Retinal pigment epithelial cell (primary cell): ENCODE results near the gene DLG4.
"Not testable (repeated sequence)": the region's sequence is repeated elsewhere in the genome, so short reads cannot be mapped to it uniquely, and the experiment has no call there.

Experiments used
- DNase-seq: peaks from one replicate; pipeline ENCODE4 v3.0.0-alpha.2; 2010; ENCODE audit warnings: low read depth
- H3K4me3 ChIP-seq: 2 replicates; pipeline ENCODE4 v1.5.1; 2011; ENCODE audit warnings: mild to moderate bottlenecking, low read length, control low read depth, moderate library complexity
- TF ChIP-seq, protein P1 (sequence below): conservative IDR thresholded peaks from 2 replicates; pipeline ENCODE4 v1.5.1; 2011; ENCODE audit warnings: low read depth, low read length, control low read depth, inconsistent platforms

DLG4 gene

DNA sequence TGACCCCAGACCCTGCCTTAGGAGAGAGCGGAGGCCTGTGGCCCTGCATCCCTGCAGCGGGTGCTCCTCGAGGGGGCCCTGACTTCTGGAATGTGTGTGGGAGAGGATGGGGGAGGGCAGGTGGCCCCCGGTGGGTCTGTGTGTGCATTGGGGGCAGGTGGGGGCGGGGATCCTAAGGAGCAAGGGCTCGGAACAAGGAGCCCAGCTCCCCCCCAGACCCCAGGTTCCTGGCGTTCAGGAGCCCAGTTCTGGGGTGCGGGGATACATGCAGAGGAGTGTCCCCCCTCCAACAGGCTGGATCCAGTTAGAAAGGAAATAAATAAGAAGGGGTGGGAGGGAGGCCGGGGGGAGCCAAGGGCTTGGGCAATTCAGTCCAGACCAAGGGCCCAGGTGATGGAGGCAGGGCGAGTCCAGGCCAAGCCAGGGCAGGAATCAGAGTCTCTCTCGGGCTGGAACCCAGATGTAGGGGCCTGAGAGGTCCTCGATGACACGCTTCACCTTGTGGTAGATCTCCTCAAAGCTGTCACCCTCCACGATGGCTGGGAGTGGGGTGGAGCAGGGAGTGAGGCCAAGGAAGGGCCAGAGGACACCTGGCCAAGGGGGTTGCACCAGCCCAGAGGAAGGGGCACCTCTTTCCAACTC, 29.2 kb downstream of the DLG4 start:
- TF ChIP-seq, protein P1, sequence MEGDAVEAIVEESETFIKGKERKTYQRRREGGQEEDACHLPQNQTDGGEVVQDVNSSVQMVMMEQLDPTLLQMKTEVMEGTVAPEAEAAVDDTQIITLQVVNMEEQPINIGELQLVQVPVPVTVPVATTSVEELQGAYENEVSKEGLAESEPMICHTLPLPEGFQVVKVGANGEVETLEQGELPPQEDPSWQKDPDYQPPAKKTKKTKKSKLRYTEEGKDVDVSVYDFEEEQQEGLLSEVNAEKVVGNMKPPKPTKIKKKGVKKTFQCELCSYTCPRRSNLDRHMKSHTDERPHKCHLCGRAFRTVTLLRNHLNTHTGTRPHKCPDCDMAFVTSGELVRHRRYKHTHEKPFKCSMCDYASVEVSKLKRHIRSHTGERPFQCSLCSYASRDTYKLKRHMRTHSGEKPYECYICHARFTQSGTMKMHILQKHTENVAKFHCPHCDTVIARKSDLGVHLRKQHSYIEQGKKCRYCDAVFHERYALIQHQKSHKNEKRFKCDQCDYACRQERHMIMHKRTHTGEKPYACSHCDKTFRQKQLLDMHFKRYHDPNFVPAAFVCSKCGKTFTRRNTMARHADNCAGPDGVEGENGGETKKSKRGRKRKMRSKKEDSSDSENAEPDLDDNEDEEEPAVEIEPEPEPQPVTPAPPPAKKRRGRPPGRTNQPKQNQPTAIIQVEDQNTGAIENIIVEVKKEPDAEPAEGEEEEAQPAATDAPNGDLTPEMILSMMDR, result no peak
- DNase-seq, result no peak
- H3K4me3 ChIP-seq, result no peak overlapping the region

DNA sequence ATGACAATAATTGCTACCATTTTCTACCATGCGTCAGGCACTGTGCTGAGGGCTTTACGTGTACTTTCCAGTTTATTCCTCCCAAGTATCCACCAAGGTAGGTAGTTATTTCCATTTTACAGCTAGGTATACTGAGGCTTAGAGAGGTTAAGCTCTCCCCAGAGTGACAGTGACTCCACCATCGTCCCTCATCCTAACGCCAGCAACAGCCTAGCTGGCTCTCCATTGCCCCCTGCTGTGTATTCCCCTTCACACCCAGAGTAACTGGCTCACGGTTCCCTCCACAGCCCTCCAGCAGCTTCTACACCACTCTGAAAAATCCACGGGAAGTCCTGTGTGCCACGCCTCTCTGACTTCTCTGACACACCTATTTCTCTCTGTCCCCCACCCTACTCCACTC, 33.4 kb downstream of the DLG4 start:
- TF ChIP-seq, protein P1, result peak; percentile 31
- DNase-seq, result no peak
- H3K4me3 ChIP-seq, result no peak overlapping the region

DNA sequence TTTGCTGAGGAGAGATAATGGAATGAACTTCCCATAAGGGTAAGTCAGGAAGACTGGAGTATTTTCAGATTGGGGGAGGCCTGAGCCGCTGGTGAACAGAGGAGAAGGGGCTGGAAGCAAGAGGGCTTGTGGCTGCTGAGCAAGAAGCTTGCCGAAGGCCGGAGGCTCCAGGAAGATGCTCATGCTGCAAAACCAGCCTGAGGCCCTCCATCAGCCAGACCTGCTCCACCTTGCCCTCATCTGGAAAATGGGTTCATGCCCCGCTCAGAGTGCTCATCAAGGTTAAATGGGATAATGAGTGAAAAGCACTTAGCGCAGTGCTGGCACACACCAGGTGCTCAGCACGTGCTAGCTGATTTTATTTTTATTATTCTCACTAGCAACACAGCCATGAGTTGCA, 35.0 kb downstream of the DLG4 start:
- TF ChIP-seq, protein P1, result no peak
- no peak overlapping the region for H3K4me3 ChIP-seq
- no peak for DNase-seq

DNA sequence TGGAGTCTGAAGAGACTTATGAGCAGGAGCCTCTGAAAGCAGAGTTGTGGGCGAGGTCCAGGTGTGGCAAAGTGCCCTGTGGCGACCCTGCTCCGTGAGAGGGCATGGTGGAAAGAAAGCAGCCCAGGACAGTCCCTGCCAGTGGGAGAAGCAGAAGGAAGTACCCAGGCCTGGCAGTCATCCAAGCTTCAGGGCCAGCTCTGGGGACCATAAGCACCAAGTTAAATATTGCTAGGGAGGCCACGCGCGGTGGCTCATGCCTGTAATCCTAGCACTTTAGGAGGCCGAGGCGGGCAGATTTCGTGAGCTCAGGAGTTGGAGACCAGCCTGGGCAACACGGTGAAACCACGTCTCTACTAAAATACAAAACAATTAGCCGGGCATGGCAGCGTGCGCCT, 35.5 kb downstream of the DLG4 start:
- TF ChIP-seq, protein P1, result no peak
- DNase-seq, result no peak
- no peak overlapping the region for H3K4me3 ChIP-seq

DNA sequence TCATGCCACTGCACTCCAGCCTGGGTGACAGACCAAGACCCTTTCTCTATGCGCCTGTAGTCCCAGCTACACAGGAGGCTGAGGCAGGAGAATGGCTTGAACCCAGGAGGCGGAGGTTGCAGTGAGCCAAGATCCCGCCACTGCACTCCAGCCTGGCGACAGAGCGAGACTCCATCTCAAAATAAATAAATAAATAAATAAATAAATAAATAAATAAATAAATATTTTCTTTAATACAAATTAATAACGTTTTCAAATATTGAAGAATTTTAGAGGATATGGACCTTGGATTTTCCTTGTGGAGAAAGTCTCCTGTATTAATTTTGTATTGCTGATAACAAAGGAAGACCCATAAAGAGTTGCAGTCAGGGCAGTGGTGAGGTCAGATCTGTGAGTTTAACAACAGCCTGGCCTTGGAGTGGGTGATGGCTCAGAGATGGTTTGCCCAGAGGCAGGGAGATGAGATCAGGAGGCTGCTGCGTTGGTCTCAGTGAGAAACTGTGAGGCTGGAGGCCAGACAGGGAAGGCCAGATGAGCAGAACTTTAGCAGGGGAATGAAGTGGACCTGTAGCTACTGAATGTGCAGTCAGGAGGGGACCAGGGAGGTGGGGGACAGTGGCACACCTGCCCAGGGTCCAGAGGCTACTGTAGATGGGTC, 36.1 kb downstream of the DLG4 start:
- no peak for DNase-seq
- TF ChIP-seq, protein P1, result no peak
- H3K4me3 ChIP-seq, result no peak overlapping the region

DNA sequence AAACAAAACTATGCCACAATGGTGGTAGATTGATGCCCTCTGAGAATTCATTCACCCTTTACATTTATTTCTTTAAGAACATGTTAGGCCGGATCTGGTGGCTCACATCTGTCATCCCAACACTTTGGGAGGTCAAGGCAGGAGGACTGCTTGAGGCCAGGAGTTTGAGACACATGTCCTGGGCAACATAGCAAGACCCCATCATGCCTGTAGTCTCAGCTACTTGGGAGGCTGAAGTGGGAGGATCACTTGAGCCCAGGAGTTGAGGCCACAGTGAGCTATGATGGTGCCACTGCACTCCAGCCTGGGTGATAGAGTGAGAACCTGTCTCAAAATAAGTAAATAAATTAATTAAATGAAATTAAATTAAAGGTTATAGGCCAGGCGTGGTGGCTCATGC, 37.5 kb downstream of the DLG4 start:
- H3K4me3 ChIP-seq, DNase-seq: not testable (repeated sequence)

DNA sequence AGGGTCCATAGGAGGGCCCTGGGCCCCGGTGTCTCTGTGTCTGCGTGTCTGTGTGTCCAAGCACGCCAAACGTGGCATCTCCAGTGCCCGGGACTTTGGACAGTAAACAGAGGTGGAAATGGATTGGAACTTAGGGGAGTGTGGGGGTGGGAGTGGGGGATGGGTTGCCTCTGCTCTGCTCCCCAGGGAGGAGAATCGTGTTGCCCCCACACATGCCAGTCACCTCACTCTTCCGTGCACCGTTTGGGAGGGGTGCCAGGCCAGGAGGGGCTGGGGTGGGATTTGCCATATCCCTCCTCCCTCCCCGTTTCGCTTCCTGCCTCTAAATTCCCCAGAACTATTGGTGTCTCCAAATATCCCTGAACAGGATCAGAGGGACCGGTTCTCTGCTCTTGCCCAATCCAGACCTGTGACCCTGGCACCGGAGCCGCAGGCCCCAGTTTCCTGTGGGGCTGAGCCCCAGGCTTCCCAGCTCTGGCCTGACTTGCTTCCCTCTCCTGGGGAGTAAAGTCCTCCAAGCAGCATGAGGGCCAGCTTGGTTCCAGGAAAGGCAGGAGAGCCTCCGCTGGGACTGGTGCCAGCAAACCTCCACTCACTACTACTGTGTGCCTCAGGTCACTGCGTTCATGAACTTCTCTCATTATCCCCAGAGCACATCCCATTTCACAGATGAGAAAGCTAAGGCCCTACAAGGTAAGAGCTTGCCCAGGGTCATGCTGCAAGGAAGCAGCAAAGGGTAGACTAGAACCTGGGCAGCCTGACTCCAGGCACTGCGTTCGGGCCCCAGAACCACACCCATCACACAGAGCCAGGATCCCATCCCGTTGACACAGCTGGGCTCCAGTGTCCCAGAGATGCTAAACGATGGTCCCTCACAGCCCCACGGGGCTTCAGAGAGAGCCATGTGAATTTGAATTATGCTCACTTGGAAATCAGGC, 40.0 kb downstream of the DLG4 start, which contains the start of gene ASGR1:
TSS of gene ASGR1 (minus strand) at position 54 of the 938 bp plus-strand sequence. CDS start 807 bp downstream, outside the sequence.
- TF ChIP-seq, protein P1, result no peak
- no peak for DNase-seq
- H3K4me3 ChIP-seq, result peak within 1 kb of the TSS; percentile 53
